ENCODE measurements around the gene CIB2. TPM values are rescaled to one million over a fixed set of nuclear protein-coding genes. Genes with fewer than 3 reads are reported as not detected.

The CIB2 gene
- polyA plus RNA-seq, 1 donor (not counting 4 experiments of a cell fraction or from before 2014, with no cell fraction given), result 4.1 TPM

DNA sequence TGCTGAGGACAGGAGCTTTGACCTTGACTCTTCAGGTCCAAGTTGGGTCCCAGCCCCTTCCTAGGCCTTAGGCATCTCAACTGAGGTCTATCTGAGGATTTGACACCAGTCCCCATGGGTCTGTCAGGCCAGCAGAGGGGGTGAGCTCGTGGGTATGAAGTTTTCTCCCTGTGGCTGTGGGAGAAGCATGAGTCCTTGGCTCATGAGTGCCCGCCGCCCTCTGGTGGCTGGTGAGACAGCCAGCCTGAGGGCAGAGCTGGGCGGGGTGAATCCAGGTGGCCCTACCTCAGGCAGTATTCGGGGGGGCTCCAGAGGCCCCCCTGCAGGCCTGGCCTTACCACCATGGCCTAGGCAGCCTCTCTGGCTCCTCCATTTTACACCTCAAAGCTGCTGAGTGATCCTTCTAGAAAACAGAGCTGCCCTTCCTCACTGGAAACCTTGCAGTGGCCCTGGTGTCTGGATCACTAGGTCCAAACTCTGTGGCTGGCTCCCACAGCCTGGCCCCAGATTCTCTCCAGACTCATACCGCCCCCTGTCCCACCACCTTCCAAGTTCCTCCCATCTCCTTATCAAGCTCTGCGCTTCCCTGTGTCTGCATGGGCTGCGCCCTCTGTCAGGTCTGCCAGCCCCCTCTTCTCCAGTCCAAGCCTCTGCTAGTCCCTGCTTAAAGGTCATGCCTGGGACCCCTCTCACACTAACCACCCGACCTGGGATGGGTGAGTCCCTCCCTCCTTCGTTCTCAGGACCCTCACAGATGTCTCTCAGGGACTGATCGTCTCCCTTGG lies 22.8 kb downstream of the CIB2 start:
- TF ChIP-seq, protein P1, sequence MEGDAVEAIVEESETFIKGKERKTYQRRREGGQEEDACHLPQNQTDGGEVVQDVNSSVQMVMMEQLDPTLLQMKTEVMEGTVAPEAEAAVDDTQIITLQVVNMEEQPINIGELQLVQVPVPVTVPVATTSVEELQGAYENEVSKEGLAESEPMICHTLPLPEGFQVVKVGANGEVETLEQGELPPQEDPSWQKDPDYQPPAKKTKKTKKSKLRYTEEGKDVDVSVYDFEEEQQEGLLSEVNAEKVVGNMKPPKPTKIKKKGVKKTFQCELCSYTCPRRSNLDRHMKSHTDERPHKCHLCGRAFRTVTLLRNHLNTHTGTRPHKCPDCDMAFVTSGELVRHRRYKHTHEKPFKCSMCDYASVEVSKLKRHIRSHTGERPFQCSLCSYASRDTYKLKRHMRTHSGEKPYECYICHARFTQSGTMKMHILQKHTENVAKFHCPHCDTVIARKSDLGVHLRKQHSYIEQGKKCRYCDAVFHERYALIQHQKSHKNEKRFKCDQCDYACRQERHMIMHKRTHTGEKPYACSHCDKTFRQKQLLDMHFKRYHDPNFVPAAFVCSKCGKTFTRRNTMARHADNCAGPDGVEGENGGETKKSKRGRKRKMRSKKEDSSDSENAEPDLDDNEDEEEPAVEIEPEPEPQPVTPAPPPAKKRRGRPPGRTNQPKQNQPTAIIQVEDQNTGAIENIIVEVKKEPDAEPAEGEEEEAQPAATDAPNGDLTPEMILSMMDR (optimal IDR thresholded peaks at IDR 0.05 in 1 of 3, IDR thresholded peaks at IDR 0.05 in 1 of 3, conservative IDR thresholded peaks at IDR 0.05 in 1 of 3; ENCODE audit: extremely low read depth in 1 of 3, insufficient read depth in 2 of 3, low read length in 3 of 3), result peak; percentile 85 to 90 (median 86)
- TF ChIP-seq EZH2 (IDR thresholded peaks at IDR 0.05; ENCODE audit: low read length), result no peak
- no peaks in the 10 kb centered on the region for H3K27me3 ChIP-seq (ENCODE audit: control insufficient read depth, extremely low read depth, insufficient read depth, low read length)
- peak; percentile 30 for DNase-seq (ENCODE audit: low read depth, low spot score)
- no peaks in the 10 kb centered on the region for H3K79me2 ChIP-seq (ENCODE audit: control insufficient read depth, insufficient read depth, low read length)
- H2AFZ ChIP-seq (ENCODE audit: control insufficient read depth, low read length), result no peak overlapping the region
- H4K20me1 ChIP-seq (ENCODE audit: control insufficient read depth, extremely low read depth, insufficient read depth, low read length), result no peaks in the 10 kb centered on the region
- FAIRE-seq, result no peak
- no peak overlapping the region for H3K9ac ChIP-seq (ENCODE audit: control insufficient read depth, extremely low read depth, insufficient read depth, low read length)
- no peaks in the 10 kb centered on the region for H3K9me3 ChIP-seq (ENCODE audit: control insufficient read depth, low read depth, low read length)
- no peak overlapping the region for H3K4me3 ChIP-seq (ENCODE audit: control insufficient read depth in 2 of 3, extremely low read depth in 1 of 3, insufficient read depth in 2 of 3, low read depth in 1 of 3, low read length in 3 of 3)
- no peaks in the 10 kb centered on the region for H3K9me1 ChIP-seq (ENCODE audit: control insufficient read depth, extremely low read depth, insufficient read depth, low read length)
- no peaks in the 10 kb centered on the region for H3K36me3 ChIP-seq (ENCODE audit: control insufficient read depth in 2 of 2, extremely low read depth in 1 of 2, insufficient read depth in 2 of 2, low read length in 2 of 2)
- dilution Hi-C loops (cut with MboI; ENCODE audit: extremely low pct_ligation_motif_present, low sequenced_read_pairs), result no loop called here
- no peak overlapping the region for H3K4me2 ChIP-seq (ENCODE audit: control insufficient read depth, extremely low read depth, insufficient read depth, low read depth, low read length)
- H3K4me1 ChIP-seq (ENCODE audit: control insufficient read depth, extremely low read depth, insufficient read depth, low read length), result no peaks in the 10 kb centered on the region
- H3K27ac ChIP-seq (ENCODE audit: control insufficient read depth, insufficient read depth, low read length), result no peak overlapping the region

DNA sequence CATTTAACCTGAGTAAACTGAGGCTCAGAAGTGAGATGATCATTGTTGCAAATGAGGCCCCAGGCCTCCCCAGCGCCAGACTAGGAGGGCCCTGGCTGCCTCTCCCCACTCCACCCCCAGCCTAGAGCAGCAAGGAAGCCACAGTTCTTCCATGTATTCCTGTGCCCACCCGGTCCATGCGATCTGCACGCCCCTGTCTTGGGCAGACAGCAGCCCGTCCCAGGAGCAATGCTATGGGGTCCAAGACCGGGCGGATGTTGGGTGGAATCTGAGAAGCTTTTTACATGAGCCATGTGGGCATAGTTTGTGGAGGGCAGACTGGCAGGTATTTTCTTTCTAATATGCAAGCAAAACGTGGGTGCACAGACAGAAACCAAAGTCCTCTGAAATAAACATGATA lies 23.8 kb downstream of the CIB2 start:
- no peak overlapping the region for H3K4me2 ChIP-seq (ENCODE audit: control insufficient read depth, extremely low read depth, insufficient read depth, low read depth, low read length)
- no peaks in the 10 kb centered on the region for H3K4me1 ChIP-seq (ENCODE audit: control insufficient read depth, extremely low read depth, insufficient read depth, low read length)
- dilution Hi-C loops (cut with MboI; ENCODE audit: extremely low pct_ligation_motif_present, low sequenced_read_pairs), result no loop called here
- H3K9me1 ChIP-seq (ENCODE audit: control insufficient read depth, extremely low read depth, insufficient read depth, low read length), result no peaks in the 10 kb centered on the region
- no peak overlapping the region for H3K4me3 ChIP-seq (ENCODE audit: control insufficient read depth in 2 of 3, extremely low read depth in 1 of 3, insufficient read depth in 2 of 3, low read depth in 1 of 3, low read length in 3 of 3)
- no peak overlapping the region for H3K9ac ChIP-seq (ENCODE audit: control insufficient read depth, extremely low read depth, insufficient read depth, low read length)
- H3K36me3 ChIP-seq (ENCODE audit: control insufficient read depth in 2 of 2, extremely low read depth in 1 of 2, insufficient read depth in 2 of 2, low read length in 2 of 2), result no peaks in the 10 kb centered on the region
- DNase-seq (ENCODE audit: low read depth, low spot score), result no peak
- H4K20me1 ChIP-seq (ENCODE audit: control insufficient read depth, extremely low read depth, insufficient read depth, low read length), result no peaks in the 10 kb centered on the region
- no peaks in the 10 kb centered on the region for H3K9me3 ChIP-seq (ENCODE audit: control insufficient read depth, low read depth, low read length)
- no peak for TF ChIP-seq EZH2 (IDR thresholded peaks at IDR 0.05; ENCODE audit: low read length)
- TF ChIP-seq, protein P1 (optimal IDR thresholded peaks at IDR 0.05 in 1 of 3, IDR thresholded peaks at IDR 0.05 in 1 of 3, conservative IDR thresholded peaks at IDR 0.05 in 1 of 3; ENCODE audit: extremely low read depth in 1 of 3, insufficient read depth in 2 of 3, low read length in 3 of 3), result no peak
- no peaks in the 10 kb centered on the region for H3K27me3 ChIP-seq (ENCODE audit: control insufficient read depth, extremely low read depth, insufficient read depth, low read length)
- H3K79me2 ChIP-seq (ENCODE audit: control insufficient read depth, insufficient read depth, low read length), result no peaks in the 10 kb centered on the region
- no peak for FAIRE-seq
- no peak overlapping the region for H3K27ac ChIP-seq (ENCODE audit: control insufficient read depth, insufficient read depth, low read length)
- no peak overlapping the region for H2AFZ ChIP-seq (ENCODE audit: control insufficient read depth, low read length)

Measured in keratinocyte (primary cell).